Bronchial epithelial cell (primary cell): Measurements from ENCODE around the gene DUSP22. TPM values are rescaled to one million over a fixed set of nuclear protein-coding genes. Genes with fewer than 3 reads are reported as not detected.

Experiments used
- DNase-seq: peaks from one replicate; pipeline ENCODE4 v3.0.0-alpha.2; 2010; ENCODE audit warnings: low read depth
- FAIRE-seq: peaks from 2 replicates; lab custom pipeline; 2011; peaks lifted over from hg19 to GRCh38; lab: Jason Lieb, UNC
- H3K27me3 ChIP-seq: 2 replicates; pipeline ENCODE4 v1.5.1; 2011; ENCODE audit warnings: low read length; ENCODE audit not compliant: control insufficient read depth, insufficient read depth
- H3K36me3 ChIP-seq: 2 replicates; pipeline ENCODE4 v1.5.1; 2011; ENCODE audit warnings: low read length; ENCODE audit not compliant: control insufficient read depth, insufficient read depth
- H3K4me3 ChIP-seq: 2 replicates; pipeline ENCODE4 v1.5.1; 2011; ENCODE audit warnings: mild to moderate bottlenecking, low read depth, low read length, control low read depth
- CTCF ChIP-seq: IDR thresholded peaks from 2 replicates; pipeline ENCODE4 v1.5.1; 2011; ENCODE audit warnings: mild to moderate bottlenecking, moderate library complexity, low read length, control low read depth, inconsistent platforms; ENCODE audit not compliant: insufficient read depth, severe bottlenecking
- total RNA-seq: library from RNA; depleted of rRNA; stranded (reverse); fragments of >200 nt; gene quantifications from 2 replicates; pipeline ENCODE4 v1.2.1, GENCODE V29; 2014

DUSP22 gene
- total RNA-seq, 1 donor from 2014 or later, result 33.7 TPM

- no peaks in the 10 kb centered on the region for H3K36me3 ChIP-seq
- no peaks in the 10 kb centered on the region for H3K27me3 ChIP-seq
- DNase-seq (no peak), FAIRE-seq (peak; percentile 96)
- H3K4me3 ChIP-seq, result no peak overlapping the region
- no peak for TF ChIP-seq CTCF
Measured at GRCh38 chr6:273551-274058, 18.7 kb upstream of the DUSP22 start.

GRCh38 chr6:277746-278145 lies 14.5 kb upstream of the DUSP22 start:
- Histone ChIP-seq H3K36me3 (no peaks in the 10 kb centered on the region), H3K4me3 (no peak overlapping the region), H3K27me3 (no peaks in the 10 kb centered on the region)
- DNase-seq (no peak), FAIRE-seq (peak; percentile 23)
- no peak for TF ChIP-seq CTCF

- DNase-seq (no peak), FAIRE-seq (no peak)
- Histone ChIP-seq H3K27me3 (no peaks in the 10 kb centered on the region), H3K4me3 (no peak overlapping the region), H3K36me3 (no peaks in the 10 kb centered on the region)
- no peak for TF ChIP-seq CTCF
Measured at GRCh38 chr6:278494-278893, 13.8 kb upstream of the DUSP22 start.

- no peak for DNase-seq
- FAIRE-seq, result no peak
- H3K27me3 ChIP-seq, result no peaks in the 10 kb centered on the region
Measured at GRCh38 chr6:279341-280029, 12.8 kb upstream of the DUSP22 start.

GRCh38 chr6:280775-281468 lies 11.4 kb upstream of the DUSP22 start:
- DNase-seq (no peak), FAIRE-seq (no peak)
- Histone ChIP-seq H3K4me3 (no peak overlapping the region), H3K27me3 (no peaks in the 10 kb centered on the region), H3K36me3 (no peaks in the 10 kb centered on the region)
- TF ChIP-seq CTCF, result no peak

More at GRCh38 chr6:279341-280029, 12.8 kb upstream of the DUSP22 start:
- H3K36me3 ChIP-seq, result no peaks in the 10 kb centered on the region
- no peak overlapping the region for H3K4me3 ChIP-seq
- TF ChIP-seq CTCF, result no peak
